Right lobe of liver (tissue), 4 donors: ENCODE measurements around the gene DOCK3.

Source experiments
- POLR2A ChIP-seq: fragments of 450-650 bp; IDR thresholded peaks from one replicate; pipeline ENCODE4 v1.6.1; 2017; ENCODE audit warnings: antibody characterized with exemption, mild to moderate bottlenecking
- TF ChIP-seq, protein P1 (sequence below), 4 donors: fragments of 200-600 bp in 3 of 4; fragments of 450-650 bp in 1 of 4; IDR thresholded peaks; one replicate each; pipeline versions ENCODE4 v1.5.1 to v1.8.0; 2016 to 2022; ENCODE audit warnings: antibody characterized with exemption in 4 of 4, mild to moderate bottlenecking in 2 of 4
- donor health status: DM: no; HTN: no; CAD: no.
- donor health status: DM: no; HTN: no; CAD: no.
- donor health status: DM: no; HTN: yes; CAD: no.

GRCh38 chr3:51190199-51190598, 515.5 kb downstream of the DOCK3 start:
- TF ChIP-seq, protein P1, sequence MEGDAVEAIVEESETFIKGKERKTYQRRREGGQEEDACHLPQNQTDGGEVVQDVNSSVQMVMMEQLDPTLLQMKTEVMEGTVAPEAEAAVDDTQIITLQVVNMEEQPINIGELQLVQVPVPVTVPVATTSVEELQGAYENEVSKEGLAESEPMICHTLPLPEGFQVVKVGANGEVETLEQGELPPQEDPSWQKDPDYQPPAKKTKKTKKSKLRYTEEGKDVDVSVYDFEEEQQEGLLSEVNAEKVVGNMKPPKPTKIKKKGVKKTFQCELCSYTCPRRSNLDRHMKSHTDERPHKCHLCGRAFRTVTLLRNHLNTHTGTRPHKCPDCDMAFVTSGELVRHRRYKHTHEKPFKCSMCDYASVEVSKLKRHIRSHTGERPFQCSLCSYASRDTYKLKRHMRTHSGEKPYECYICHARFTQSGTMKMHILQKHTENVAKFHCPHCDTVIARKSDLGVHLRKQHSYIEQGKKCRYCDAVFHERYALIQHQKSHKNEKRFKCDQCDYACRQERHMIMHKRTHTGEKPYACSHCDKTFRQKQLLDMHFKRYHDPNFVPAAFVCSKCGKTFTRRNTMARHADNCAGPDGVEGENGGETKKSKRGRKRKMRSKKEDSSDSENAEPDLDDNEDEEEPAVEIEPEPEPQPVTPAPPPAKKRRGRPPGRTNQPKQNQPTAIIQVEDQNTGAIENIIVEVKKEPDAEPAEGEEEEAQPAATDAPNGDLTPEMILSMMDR (IDR thresholded peaks at IDR 0.05) = no peak
- no peak for TF ChIP-seq POLR2A
